GM19452 (cell line): Measurements from ENCODE around the gene APOLD1.
"Not testable (repeated sequence)": the region's sequence is repeated elsewhere in the genome, so short reads cannot be mapped to it uniquely, and the experiment has no call there.

ENCODE experiments used
- ATAC-seq: cut with Tn5 transposase; IDR thresholded peaks from one replicate; pipeline ENCODE4 v1.9.1; 2021; ENCODE audit not compliant: unreplicated experiment

APOLD1 gene

GRCh38 chr12:12839003-12839395 is 53.5 kb downstream of the APOLD1 start:
- no peak for ATAC-seq

GRCh38 chr12:12839439-12839838 is 54.0 kb downstream of the APOLD1 start:
- ATAC-seq: not testable (repeated sequence)

- no peak for ATAC-seq
These were observed 54.6 kb downstream of the APOLD1 start for GRCh38 chr12:12839873-12840579.

GRCh38 chr12:12840580-12840899 is 55.1 kb downstream of the APOLD1 start:
- ATAC-seq: no peak
